SKM-1 (cell line): ENCODE measurements around the gene C9orf72.
"Not testable (repeated sequence)": the region's sequence is repeated elsewhere in the genome, so short reads cannot be mapped to it uniquely, and the experiment has no call there.

ENCODE experiments used
- DNase-seq: peaks from one replicate; lab custom pipeline; 2025; ENCODE audit not compliant: unreplicated experiment; lab: John Stamatoyannopoulos, UW

Gene C9orf72

DNA sequence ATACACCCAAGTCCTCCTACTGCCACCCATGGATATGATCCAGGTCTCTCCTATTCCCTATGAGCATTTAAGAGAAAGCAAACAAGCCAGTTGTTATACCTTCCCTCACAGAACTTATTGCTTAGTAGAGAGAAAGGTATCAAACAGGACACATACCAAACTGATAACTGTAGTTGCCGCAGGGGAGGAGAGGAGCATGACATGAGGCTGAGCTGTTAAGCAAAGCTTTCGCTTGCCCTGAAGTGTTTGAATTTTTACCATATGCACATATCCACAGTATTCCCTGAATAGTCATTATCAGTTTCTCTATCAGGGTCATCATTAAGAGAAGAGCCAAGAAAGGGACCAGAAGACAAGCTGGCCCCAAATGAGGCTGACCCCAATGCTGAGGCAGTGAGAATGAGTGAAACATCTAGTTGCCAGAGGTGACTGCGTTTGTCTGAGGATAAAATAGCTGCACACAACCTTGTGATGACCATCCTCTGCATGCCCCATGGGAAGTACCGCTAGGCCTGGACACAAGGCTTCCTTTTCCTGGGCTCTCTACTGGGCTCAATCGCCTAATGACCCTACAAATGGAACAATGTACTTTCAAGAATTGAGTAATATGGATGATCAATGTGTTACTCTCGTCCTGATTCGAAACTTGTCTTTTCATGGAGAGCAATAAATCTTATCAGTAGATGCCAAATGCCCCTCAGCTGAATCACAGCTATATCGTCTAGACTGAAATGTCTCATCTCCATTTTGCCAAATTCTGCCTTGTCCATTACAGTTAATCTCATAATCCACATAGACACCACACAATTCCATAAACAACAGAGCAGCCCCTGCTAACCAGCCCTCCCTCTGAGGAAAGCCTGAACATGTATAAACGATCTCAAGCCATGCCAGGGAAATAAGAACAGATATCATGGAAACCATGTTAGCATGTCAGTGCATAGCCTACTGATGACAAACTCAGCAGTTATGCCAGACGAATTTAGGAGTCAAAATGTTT, 53.5 kb downstream of the C9orf72 start:
- no peak for DNase-seq

DNA sequence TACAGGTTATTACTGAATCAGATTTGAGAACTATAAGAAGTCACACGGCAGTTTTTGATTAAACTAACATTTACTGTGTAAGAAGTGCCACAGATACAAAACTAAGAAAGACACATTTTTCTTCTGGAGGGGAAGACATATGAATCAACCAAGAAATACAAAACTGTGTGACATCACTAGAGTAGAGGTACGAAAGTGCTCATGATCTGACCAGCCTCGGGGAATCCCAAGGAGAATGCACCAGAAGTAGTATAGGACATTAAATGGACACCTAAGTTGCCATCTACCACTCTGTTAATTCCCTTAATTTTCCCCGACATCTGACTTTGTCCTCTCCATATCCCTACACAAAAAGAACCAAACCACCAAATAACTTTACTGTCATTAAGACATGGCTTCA, 54.5 kb downstream of the C9orf72 start:
- DNase-seq: no peak

DNA sequence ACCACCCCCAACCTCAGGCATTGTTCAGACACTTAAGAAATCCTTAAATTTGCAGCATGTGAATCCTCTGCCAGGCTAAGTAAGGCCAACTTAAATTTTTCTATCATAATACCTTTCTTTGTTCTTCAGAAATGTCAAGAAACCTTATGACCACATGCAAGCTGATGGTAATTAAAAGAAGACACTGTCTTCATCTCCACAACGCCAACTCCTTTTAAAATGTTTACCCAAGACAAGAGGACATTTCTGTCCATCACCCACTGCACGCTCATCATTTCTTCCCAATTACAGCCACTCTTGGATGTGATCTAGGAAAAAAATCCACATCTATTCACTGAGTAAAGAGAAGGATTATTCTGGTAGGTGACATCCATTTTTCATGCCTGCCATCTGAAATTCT, 55.3 kb downstream of the C9orf72 start:
- no peak for DNase-seq

DNA sequence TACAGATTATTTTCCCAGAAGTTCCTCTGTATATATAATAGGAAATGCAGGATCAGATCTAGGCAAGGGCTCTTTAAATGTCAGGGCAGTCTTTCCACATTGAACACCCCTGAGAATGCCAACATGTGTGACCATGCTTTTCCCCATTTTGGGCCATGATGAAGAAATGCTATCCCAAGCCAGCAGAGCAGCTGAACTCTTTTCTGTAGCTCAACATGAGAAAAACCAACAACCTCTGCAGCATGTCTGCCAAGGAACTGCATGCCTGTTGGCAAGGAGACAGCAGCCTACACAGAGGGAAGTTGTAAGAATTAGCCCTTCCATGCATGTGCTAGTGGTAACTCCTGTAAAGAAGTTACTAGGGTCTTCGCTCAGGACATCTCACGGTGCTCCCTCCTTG, 58.7 kb downstream of the C9orf72 start:
- DNase-seq: no peak

DNA sequence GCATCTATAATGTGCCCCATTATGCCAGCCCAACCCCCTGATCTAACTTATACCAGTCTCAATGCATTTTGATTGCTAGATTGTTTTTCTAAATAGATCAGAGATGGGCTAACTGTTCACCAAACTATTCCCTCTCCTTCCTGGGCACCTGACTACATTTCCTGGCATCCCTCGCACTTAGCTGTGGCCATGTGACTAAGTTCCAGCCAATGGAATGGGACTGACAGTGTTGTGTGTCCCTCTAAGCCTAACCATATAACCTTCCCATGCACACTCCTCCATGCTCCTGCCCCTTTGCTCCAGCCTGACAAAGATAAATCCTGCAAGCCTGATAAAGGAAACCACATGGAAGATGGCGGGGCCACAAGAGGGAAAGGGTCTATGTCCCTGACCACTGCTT, 61.5 kb downstream of the C9orf72 start:
- no peak for DNase-seq

DNA sequence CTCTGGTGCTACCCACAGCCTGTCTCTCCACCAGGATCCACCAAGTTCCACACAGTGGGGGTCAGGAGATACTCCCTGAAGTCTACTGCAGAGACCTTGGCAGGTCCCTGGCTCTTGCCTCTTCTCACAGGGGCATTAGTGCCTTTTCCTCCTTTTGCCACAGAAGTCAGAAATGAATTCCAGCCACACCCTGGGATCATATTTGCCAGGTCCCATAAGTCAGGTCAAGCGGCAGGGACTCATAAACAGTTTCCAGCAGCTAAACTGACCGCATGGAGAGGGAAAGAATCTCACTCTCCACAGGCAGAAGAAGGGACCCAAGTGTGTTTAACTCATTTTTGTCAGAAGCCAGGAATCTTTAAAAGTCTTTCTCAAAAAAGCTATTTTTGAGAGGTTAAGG, 62.5 kb downstream of the C9orf72 start:
- no peak for DNase-seq

DNA sequence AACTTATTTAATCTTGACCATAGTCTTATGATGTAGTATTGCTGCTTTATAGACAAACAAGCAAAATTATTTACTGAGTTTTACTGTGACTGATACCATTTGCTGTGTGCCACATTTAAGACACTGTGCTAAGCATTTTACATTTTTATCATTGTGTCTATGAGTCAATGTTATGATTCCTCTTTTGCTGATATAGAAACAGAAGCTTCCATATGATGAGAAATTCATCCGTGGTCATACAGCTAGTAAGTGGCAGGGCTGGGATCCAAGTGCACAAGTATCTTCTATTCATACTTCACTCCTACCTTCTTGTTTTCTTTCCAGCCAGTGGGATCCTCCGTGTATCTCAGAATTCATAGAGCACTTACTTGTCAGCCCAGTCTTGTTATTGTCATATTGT, 66.3 kb downstream of the C9orf72 start:
- DNase-seq: no peak

DNA sequence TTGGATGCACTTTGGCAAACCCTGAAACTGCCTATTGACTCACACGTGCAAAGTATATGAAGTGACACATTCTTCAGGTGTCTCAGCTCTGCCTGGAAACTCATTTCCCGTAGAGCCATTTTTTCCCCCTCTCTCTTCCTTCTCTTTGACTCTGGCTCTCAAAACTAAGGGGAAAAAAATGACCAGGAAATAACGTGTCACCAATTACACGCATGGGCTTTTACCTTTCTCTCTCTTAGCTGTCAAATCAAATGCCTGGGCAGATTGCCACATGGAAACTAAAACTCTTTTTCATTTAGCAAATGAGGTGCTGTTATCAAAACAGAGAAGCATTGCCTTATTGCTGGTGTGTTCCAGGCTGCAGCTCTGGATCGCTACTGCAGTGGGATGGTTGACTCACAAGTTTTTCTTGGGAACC, 67.5 kb downstream of the C9orf72 start:
- DNase-seq: no peak

DNA sequence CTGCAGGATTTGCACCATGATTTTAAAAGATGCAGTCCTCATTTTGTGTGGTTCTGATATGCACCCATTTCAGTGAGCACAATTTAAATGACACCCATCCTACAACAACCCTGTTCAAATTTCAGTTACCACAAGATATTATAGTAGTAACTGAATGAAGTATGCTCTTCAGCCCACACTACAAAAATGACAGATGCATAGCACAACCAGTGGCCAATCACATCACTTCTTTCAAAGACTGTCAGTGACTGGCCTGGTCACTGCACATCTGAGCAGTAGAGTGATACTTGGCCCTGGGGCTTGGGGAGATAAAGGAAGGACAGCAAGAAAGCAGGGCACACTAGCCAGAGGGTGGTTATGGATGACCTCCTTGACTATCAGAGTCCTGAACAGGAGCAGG, 69.0 kb downstream of the C9orf72 start:
- no peak for DNase-seq

DNA sequence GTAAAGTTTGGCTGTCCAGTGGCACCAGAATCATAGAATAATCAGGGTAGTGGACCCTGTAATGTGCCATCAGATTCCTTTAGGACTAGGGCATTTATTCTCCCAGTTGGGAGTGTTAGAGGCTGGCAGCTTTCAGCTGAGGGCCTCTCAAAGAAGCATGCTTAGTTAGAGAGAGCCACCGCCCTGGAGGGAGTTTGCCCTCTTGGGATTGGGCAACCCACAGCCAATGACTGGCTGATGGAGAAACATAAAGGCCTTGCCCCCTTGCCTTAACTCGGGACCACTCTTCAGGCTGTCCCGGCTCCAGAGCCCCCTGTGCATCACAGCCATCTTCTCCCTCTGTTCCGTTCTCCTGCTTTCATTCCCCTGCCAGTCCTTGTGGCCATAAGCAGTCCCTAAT, 69.7 kb downstream of the C9orf72 start:
- no peak for DNase-seq

DNA sequence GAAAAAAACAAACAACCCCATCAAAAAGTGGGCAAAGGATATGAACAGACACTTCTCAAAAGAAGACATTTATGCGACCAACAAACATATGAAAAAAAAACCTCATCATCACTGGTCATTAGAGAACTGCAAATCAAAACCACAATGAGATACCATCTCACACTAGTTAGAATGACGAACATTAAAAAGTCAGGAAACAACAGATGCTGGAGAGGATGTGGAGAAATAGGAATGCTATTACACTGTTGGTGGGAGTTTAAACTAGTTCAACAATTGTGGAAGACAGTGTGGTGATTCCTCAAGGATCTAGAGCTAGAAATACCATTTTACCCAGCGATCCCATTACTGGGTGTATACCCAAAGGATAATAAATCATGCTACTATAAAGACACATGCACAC, 72.4 kb downstream of the C9orf72 start:
- not testable (repeated sequence) for DNase-seq

DNA sequence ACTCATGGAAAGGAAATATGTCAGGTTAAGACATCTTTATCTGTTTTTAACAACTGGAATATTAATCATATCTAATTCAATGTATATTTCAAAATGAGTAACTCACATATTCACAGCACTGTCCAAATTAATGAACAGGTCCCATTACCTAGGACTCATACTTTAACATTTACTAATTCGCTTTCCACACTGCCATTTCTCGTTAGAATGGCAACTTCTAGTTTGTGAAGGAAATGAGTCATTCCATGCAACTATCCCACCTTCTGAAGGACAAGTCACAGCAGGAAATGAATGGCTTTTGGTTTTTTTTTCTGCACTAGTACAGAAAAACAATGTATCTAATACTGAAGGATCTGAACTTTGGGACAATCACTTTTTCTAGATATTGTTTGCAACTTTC, 73.8 kb downstream of the C9orf72 start:
- DNase-seq: no peak

DNA sequence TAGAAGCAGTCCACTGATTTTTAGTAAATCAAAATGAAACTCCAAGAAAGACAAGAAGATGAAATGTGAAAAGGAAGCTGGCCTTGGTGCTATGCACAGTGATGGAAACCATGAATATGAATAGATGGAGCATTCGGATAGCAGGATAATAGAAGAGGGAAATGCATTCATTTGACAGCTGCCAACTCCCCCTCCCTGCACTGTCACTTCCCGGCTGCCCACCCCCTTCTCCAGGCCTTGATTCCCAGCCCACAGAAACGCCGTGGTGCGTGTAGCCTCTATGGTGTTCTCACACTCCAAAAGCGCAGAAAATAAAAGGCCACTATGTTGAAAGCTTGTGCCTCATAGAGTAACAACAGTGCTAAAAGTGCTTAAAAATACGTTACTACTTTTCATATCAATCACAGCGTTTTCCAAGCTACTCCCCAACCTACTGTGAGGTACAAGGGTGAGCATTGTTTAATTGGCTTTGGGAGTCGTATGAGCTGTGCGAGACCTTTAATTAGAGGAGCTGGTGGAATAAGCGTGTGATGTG, 75.3 kb downstream of the C9orf72 start:
- DNase-seq: no peak
